ENCODE results near the gene BEAN1.

DNA sequence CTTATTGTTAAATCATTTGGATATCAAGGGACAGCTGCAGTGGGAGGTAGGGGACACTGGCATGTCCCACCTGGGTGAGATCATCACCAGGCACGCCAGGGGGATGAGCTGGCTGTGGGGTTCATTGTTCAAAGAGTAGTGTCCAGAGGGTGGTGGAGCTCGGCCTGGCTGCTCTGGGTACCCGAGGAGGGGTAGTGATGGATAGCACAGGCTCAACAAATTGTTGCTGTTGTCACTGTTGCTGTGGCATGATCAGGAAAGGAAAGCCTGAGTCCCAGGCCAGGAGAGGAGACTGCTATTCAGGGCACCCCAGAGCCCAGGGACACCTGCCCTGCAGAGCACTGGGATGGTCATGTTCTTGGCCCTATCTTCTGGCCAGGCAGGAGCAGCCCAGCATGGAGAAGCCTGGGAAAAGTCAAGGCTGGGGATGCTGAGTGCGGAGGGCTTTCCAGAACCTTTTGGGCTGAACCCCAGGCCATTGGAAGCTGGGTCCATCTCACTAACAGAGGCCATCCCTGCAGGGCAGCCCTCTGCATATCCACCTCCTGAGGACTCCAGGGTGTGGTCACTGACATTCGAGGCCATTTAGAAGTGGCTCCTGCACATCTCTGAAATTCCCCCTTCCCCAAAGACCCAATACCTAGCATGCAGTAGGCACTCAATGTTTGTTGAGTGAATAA is 12.1 kb downstream of the BEAN1 start:
- TF ChIP-seq, protein P1, sequence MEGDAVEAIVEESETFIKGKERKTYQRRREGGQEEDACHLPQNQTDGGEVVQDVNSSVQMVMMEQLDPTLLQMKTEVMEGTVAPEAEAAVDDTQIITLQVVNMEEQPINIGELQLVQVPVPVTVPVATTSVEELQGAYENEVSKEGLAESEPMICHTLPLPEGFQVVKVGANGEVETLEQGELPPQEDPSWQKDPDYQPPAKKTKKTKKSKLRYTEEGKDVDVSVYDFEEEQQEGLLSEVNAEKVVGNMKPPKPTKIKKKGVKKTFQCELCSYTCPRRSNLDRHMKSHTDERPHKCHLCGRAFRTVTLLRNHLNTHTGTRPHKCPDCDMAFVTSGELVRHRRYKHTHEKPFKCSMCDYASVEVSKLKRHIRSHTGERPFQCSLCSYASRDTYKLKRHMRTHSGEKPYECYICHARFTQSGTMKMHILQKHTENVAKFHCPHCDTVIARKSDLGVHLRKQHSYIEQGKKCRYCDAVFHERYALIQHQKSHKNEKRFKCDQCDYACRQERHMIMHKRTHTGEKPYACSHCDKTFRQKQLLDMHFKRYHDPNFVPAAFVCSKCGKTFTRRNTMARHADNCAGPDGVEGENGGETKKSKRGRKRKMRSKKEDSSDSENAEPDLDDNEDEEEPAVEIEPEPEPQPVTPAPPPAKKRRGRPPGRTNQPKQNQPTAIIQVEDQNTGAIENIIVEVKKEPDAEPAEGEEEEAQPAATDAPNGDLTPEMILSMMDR (IDR thresholded peaks at IDR 0.05): no peak
- TF ChIP-seq POLR2AphosphoS5 (IDR thresholded peaks at IDR 0.05): no peak
- no peak for TF ChIP-seq POLR2A (IDR thresholded peaks at IDR 0.05)
- TF ChIP-seq EP300 (IDR thresholded peaks at IDR 0.05): no peak
